Brain microvascular endothelial cell (primary cell): ENCODE results near the gene TUBA3C.

ENCODE experiments used
- DNase-seq: peaks from one replicate; pipeline ENCODE4 v3.0.0-alpha.2; 2020
- H3K27ac ChIP-seq: fragments of 250-450 bp; sonication (Bioruptor Pico); 2 replicates; pipeline ENCODE4 v1.5.1; 2020; ENCODE audit warnings: mild to moderate bottlenecking, moderate library complexity
- H3K27me3 ChIP-seq: fragments of 250-450 bp; sonication (Bioruptor Pico); replicated peaks from 2 replicates; pipeline ENCODE4 v1.5.1; 2020; ENCODE audit warnings: mild to moderate bottlenecking
- H3K36me3 ChIP-seq: fragments of 250-450 bp; sonication (Bioruptor Pico); replicated peaks from 2 replicates; pipeline ENCODE4 v1.5.1; 2020; ENCODE audit warnings: mild to moderate bottlenecking
- H3K4me3 ChIP-seq: 2 replicates; pipeline ENCODE4 v1.5.1; 2011; ENCODE audit warnings: low read depth, mild to moderate bottlenecking, control low read depth, low read length, moderate library complexity
- in situ Hi-C: cut with HindIII; loops from 2 replicates; pipeline ENCODE4 v1.10.0; 2017; ENCODE audit warnings: low sequenced_read_pairs, low pct_ligation_motif_present
- TF ChIP-seq, protein P1 (sequence below): IDR thresholded peaks from 2 replicates; pipeline ENCODE4 v1.5.1; 2011; ENCODE audit warnings: low read depth, mild to moderate bottlenecking, moderate library complexity, low read length, control low read depth, inconsistent platforms; ENCODE audit errors: missing control alignments

Gene TUBA3C

DNA sequence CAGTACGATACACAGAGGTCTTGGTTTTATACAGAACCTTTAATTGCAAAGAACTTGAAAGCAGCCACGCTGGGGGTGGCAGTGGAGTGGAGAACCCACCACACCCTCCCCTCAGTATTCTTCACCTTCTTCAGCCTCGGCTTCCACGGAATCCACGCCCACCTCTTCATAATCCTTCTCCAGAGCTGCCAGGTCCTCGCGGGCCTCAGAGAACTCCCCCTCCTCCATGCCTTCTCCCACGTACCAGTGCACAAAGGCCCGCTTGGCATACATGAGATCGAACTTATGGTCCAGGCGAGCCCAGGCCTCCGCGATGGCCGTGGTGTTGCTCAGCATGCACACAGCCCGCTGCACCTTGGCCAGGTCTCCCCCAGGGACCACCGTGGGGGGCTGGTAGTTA lies 7.9 kb downstream of the TUBA3C start:
- in situ Hi-C loops: no loop called here
- no peak overlapping the region for H3K4me3 ChIP-seq
- TF ChIP-seq, protein P1, sequence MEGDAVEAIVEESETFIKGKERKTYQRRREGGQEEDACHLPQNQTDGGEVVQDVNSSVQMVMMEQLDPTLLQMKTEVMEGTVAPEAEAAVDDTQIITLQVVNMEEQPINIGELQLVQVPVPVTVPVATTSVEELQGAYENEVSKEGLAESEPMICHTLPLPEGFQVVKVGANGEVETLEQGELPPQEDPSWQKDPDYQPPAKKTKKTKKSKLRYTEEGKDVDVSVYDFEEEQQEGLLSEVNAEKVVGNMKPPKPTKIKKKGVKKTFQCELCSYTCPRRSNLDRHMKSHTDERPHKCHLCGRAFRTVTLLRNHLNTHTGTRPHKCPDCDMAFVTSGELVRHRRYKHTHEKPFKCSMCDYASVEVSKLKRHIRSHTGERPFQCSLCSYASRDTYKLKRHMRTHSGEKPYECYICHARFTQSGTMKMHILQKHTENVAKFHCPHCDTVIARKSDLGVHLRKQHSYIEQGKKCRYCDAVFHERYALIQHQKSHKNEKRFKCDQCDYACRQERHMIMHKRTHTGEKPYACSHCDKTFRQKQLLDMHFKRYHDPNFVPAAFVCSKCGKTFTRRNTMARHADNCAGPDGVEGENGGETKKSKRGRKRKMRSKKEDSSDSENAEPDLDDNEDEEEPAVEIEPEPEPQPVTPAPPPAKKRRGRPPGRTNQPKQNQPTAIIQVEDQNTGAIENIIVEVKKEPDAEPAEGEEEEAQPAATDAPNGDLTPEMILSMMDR: no peak
- DNase-seq: no peak
- no peak overlapping the region for H3K27ac ChIP-seq
- H3K27me3 ChIP-seq: no peaks in the 10 kb centered on the region
- H3K36me3 ChIP-seq: no peaks in the 10 kb centered on the region

- Histone ChIP-seq H3K36me3 (no peaks in the 10 kb centered on the region), H3K27ac (no peak overlapping the region), H3K27me3 (no peaks in the 10 kb centered on the region), H3K4me3 (no peak overlapping the region)
- in situ Hi-C loops: no loop called here
- TF ChIP-seq, protein P1: no peak
- DNase-seq: no peak
Observed at GRCh38 chr13:19172647-19173030, 9.0 kb downstream of the TUBA3C start.

DNA sequence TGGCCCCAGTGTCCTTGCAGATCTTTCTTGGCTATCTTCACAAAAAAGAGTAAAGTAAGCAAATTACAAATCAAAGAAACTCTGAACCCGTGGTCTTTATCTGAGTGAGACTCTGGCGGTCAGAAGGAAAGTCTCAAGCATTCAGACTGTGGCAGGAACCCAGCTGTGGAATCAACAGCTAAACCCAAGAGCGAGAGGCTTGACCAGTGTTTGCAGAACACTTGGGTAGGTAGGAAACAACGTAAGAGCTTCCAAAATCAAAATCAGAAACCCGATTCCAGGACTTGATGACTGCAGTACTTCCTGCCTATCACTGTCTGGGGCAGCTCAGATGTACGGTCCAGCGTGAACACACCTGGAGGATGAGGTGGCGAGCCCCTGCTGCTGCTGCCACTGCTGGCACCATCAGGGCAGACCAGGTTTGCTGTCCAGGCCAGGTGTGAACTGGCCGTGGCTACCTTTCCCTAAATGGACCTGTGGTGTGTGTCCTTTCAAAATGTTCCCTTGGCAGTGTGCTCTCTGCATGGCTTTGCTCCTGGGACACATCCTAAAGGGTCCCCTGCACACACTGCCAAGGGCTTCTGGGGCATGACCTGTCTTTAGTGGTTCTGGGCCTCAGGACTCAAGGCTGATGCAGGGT lies 9.5 kb downstream of the TUBA3C start:
- Histone ChIP-seq H3K4me3 (no peak overlapping the region), H3K27ac (no peak overlapping the region), H3K27me3 (no peaks in the 10 kb centered on the region), H3K36me3 (no peaks in the 10 kb centered on the region)
- DNase-seq: no peak
- TF ChIP-seq, protein P1: no peak
- in situ Hi-C loops: no loop called here

- Histone ChIP-seq H3K36me3 (no peaks in the 10 kb centered on the region), H3K4me3 (no peak overlapping the region), H3K27me3 (no peaks in the 10 kb centered on the region), H3K27ac (no peak overlapping the region)
- DNase-seq: no peak
- TF ChIP-seq, protein P1: no peak
- in situ Hi-C loops: no loop called here
Observed at GRCh38 chr13:19171563-19171962, 10.1 kb downstream of the TUBA3C start.

- Histone ChIP-seq H3K36me3 (no peaks in the 10 kb centered on the region), H3K27me3 (no peaks in the 10 kb centered on the region), H3K27ac (no peak overlapping the region), H3K4me3 (no peak overlapping the region)
- in situ Hi-C loops: no loop called here
- no peak for DNase-seq
- TF ChIP-seq, protein P1: no peak
Observed at GRCh38 chr13:19169991-19170390, 11.6 kb downstream of the TUBA3C start.

- Histone ChIP-seq H3K4me3 (no peak overlapping the region), H3K27ac (no peak overlapping the region), H3K36me3 (no peaks in the 10 kb centered on the region), H3K27me3 (no peaks in the 10 kb centered on the region)
- no peak for DNase-seq
- in situ Hi-C loops: no loop called here
- TF ChIP-seq, protein P1: no peak
Observed at GRCh38 chr13:19169496-19169895, 12.1 kb downstream of the TUBA3C start.
